ENCODE results near the gene PRKAG2.

PRKAG2 gene

DNA sequence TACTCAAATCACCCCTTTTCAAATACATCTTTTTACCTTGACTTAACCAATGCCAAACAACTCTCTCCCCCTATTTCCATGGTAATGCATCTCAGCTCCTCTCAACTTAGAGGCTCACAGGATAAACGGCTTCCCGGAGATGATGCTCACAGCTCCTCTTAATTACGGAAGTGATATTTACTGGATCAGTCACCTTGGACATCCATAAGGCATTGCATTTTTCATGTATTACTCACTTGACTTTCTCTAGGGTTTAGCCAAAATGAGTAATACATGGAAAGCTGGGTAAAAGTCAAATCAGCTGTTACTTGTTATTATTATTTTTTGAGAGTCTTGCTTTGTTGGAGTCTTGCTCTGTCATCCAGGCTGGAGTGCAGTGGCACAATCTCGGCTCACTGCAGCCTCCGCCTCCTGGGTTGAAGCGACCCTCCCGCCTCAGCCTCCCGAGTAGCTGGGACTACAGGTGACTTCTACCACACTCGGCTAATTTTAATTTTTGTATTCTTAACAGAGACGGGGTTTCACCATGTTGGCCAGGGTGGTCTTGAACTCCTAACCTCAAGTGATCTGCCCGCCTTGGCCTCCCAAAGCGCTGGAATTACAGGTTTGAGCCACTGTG is 283.9 kb downstream of the PRKAG2 start:
- Histone ChIP-seq H3K4me1 (ENCODE audit: control insufficient read depth in 1 of 2, insufficient read depth in 1 of 2, low read depth in 1 of 2, low read length in 1 of 2) (no peaks in the 10 kb centered on the region), H3K36me3 (no peaks in the 10 kb centered on the region), H3K27me3 (no peaks in the 10 kb centered on the region), H3K27ac (no peak overlapping the region), H3K4me3 (ENCODE audit: low read depth in 1 of 2, low read length in 1 of 2) (no peak overlapping the region), H3K9me3 (no peaks in the 10 kb centered on the region)
- TF ChIP-seq, protein P1, sequence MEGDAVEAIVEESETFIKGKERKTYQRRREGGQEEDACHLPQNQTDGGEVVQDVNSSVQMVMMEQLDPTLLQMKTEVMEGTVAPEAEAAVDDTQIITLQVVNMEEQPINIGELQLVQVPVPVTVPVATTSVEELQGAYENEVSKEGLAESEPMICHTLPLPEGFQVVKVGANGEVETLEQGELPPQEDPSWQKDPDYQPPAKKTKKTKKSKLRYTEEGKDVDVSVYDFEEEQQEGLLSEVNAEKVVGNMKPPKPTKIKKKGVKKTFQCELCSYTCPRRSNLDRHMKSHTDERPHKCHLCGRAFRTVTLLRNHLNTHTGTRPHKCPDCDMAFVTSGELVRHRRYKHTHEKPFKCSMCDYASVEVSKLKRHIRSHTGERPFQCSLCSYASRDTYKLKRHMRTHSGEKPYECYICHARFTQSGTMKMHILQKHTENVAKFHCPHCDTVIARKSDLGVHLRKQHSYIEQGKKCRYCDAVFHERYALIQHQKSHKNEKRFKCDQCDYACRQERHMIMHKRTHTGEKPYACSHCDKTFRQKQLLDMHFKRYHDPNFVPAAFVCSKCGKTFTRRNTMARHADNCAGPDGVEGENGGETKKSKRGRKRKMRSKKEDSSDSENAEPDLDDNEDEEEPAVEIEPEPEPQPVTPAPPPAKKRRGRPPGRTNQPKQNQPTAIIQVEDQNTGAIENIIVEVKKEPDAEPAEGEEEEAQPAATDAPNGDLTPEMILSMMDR (IDR thresholded peaks at IDR 0.05): no peak

DNA sequence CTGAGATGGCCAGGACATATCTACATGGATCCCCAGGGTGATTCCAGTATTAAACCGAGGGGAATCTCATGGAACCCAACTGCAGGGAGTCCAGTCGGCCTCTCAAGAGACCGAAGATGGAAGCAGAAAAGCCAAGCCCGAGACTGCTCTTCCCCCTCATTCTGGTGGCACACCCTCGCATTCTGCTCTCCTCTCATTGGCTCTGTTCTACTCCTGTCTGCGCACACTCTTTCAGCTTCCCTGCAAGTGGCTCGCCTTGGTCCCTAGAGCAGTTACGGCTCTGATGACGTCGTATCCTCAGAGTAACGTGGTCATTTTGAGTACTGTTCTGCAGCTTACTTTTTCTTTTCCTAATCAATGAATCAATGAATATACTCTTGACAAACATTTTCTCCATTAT is 284.6 kb downstream of the PRKAG2 start:
- Histone ChIP-seq H3K4me3 (ENCODE audit: low read depth in 1 of 2, low read length in 1 of 2) (no peak overlapping the region), H3K9me3 (no peaks in the 10 kb centered on the region), H3K27me3 (no peaks in the 10 kb centered on the region), H3K36me3 (no peaks in the 10 kb centered on the region), H3K4me1 (ENCODE audit: control insufficient read depth in 1 of 2, insufficient read depth in 1 of 2, low read depth in 1 of 2, low read length in 1 of 2) (no peaks in the 10 kb centered on the region), H3K27ac (no peak overlapping the region)
- TF ChIP-seq, protein P1 (IDR thresholded peaks at IDR 0.05): no peak

DNA sequence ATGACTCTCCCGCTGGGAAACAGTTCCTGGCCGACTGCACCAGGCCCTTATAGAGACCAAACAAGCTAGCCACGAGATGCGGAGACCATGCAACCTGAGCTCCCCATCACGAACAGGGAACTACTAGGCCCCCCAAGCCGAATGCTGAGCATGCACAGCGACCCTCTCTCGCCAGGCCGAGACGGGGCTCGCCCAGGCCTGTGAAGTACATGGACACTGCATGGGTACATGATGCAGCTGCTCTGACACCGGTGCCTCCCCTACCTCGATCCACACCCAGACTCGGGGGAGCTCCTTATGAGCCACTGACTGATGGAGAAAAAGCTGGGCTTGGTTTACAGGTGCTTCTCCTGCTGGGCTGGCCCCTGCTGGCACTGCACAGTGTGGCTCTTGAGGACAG is 285.0 kb downstream of the PRKAG2 start:
- Histone ChIP-seq H3K27me3 (no peaks in the 10 kb centered on the region), H3K4me3 (ENCODE audit: low read depth in 1 of 2, low read length in 1 of 2) (no peak overlapping the region), H3K36me3 (no peaks in the 10 kb centered on the region), H3K27ac (no peak overlapping the region), H3K9me3 (no peaks in the 10 kb centered on the region), H3K4me1 (ENCODE audit: control insufficient read depth in 1 of 2, insufficient read depth in 1 of 2, low read depth in 1 of 2, low read length in 1 of 2) (no peaks in the 10 kb centered on the region)
- TF ChIP-seq, protein P1 (IDR thresholded peaks at IDR 0.05): no peak

DNA sequence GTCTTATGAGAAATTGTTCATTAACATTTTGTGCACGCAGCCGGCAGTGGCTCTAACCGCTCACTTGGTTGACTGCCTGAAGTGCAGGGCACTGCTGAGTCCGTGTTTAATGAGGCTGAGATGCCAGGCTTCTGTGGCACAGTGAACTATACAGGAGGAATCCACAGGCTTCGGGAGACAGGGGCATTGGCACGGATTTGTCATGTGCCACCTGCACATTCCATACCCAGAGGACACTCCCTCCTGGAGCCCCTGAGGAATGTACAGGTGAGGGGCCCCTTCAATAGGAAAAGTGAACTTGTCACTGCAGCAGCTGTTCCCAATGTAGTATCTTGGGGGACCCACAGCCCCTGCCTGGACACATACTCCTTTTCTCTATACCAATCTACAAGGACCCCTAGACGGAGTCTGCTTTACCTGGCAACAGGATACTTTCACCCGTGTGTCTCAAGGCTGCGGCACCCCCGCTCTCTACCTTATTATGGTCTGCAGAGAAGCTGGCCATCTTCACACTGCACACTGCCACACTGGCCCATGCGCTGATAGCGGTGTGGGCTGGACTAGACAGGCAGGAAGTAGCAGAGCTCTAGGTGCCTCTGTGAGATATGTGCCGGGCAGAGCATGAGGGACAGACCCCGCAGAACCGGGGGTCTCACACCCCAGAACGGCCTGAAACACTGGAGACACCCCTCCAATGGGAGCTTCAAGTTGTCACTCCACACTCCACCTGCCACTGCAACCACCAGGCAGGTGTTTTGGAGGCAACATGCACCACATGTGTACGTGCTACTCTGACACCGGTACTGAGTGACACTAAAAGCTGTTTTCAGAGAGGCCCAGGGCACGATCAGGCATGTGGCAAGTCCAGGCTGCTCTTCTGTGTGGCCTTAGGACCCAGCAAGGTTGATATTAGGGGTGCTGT is 285.8 kb downstream of the PRKAG2 start:
- H3K27me3 ChIP-seq: no peaks in the 10 kb centered on the region
- no peaks in the 10 kb centered on the region for H3K36me3 ChIP-seq
- H3K9me3 ChIP-seq: no peaks in the 10 kb centered on the region
- H3K27ac ChIP-seq: no peak overlapping the region
- H3K4me1 ChIP-seq (ENCODE audit: control insufficient read depth in 1 of 2, insufficient read depth in 1 of 2, low read depth in 1 of 2, low read length in 1 of 2): no peaks in the 10 kb centered on the region
- TF ChIP-seq, protein P1 (IDR thresholded peaks at IDR 0.05): no peak
- H3K4me3 ChIP-seq (ENCODE audit: low read depth in 1 of 2, low read length in 1 of 2): no peak overlapping the region

DNA sequence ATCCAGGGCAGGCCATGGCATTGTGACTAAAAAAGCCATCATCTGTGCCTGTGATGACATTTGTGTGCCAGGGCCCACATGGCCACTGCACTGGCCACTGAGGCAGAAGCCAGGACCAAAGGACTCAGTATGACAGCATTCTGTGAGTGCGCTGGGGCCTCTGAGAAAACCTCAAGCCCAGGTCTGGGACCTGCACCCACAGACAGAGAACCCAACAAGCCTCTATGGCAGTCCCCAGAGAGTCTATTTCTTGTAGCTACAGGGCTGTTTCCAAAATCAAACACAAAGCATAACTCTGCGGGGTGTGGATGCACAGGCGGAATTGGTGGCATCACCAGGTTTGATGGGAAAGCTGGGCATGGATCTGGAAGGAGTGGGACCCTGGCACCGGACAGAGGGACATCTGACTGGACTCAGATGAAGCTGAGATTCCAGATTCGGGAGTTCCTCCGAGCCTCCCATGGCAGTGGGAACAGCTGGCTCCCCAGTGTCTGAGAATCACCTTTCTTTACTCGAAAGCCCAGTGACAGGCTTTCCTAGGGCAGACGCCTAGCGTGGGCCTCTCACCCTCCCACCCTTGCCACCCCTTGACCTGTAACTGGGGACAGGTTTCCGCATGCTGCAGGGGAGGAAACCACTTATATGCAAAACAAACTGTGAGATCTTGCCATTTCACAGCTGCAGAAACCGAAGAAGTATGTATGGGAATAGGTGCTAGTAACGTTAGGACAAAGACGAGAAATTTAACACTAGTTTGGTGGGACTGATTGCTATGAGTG is 286.7 kb downstream of the PRKAG2 start:
- no peak overlapping the region for H3K4me3 ChIP-seq (ENCODE audit: low read depth in 1 of 2, low read length in 1 of 2)
- no peaks in the 10 kb centered on the region for H3K27me3 ChIP-seq
- H3K36me3 ChIP-seq: no peaks in the 10 kb centered on the region
- no peaks in the 10 kb centered on the region for H3K4me1 ChIP-seq (ENCODE audit: control insufficient read depth in 1 of 2, insufficient read depth in 1 of 2, low read depth in 1 of 2, low read length in 1 of 2)
- no peak overlapping the region for H3K27ac ChIP-seq
- TF ChIP-seq, protein P1 (IDR thresholded peaks at IDR 0.05): no peak
- H3K9me3 ChIP-seq: no peaks in the 10 kb centered on the region

Measured in neutrophil (primary cell).